ENCODE results near the gene NOX4.
"Not testable (repeated sequence)": the region's sequence is repeated elsewhere in the genome, so short reads cannot be mapped to it uniquely, and the experiment has no call there.

NOX4 gene

DNA sequence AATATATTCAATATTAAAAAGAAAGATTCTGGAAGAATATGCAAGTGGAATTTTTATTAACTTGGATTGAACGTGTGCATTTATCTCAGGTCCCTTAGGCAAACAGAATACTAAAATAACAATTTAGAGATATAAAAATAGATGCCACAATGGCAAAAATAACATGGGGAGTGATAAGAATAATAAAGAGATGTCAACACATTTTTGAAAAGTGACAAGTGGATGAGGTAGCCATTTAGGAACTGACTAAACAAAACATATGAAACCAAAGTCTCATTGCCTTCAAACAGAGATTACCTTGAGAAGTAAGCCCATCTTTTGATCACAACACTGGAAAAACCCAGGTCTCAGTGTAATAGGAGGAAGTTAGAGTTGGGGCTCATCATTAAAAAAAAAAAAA, 112.2 kb downstream of the NOX4 start:
- DNase-seq: not testable (repeated sequence)

DNA sequence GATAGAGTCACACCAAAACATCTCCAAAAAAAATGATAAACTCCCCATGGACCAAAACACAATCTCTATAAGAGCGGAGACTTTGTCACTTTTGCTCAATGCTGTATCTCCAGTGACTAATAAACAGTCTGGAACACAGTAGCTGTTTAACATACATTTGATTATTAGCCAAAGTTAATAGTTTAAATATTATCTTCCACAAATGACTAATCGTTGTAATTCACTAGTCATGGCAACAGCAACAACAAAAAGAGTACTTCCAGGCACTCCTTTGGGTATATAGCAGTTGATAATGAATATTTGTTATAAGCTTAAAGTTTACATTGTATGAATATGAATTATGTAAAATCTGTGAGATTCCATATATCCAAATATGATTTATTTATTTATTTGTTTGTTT, 121.8 kb downstream of the NOX4 start:
- not testable (repeated sequence) for DNase-seq

- not testable (repeated sequence) for DNase-seq
Observed at GRCh38 chr11:89364856-89365255, 126.3 kb downstream of the NOX4 start.

- DNase-seq: no peak
Observed at GRCh38 chr11:89361734-89362133, 129.4 kb downstream of the NOX4 start.

DNA sequence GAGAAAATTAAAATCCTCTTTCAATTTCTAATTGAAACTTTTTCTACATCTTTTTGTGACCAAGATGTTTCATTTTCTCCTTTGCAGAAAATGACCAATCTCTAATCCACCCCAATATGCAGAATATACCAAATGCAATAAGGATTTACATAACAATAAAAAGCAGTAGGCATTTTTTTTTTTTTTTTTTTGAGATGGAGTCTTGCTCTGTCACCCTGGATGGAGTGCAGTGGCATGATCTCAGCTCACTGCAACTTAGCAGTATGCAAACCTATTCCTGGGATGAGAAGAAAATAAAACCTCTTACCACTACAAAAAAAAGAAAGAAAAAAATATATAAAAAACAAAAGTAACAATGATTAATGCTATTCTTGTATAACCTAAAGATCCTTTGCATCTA, 132.0 kb downstream of the NOX4 start:
- DNase-seq: not testable (repeated sequence)

GRCh38 chr11:89358761-89359160, 132.4 kb downstream of the NOX4 start:
- DNase-seq: no peak

DNA sequence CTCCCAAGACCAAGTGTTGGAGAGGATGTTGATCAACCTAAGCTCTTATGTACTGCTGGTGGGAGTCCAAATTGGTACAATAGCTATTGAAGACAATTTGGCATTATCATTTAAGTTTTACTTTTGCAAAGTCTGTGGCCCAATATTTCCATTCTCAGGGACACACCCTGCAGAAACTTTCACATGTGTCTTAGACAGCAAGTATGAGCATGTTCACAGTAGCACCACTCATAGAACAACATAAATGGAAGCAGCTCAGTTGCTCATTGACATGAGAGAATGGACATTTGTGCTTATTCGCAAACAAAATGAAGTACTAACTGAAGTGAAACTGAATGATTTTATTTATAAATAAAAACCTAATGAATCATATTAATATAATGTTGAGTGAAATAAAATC, 135.5 kb downstream of the NOX4 start:
- no peak for DNase-seq

GRCh38 chr11:89354513-89354912, 136.7 kb downstream of the NOX4 start:
- DNase-seq: not testable (repeated sequence)

GRCh38 chr11:89347071-89347470, 144.1 kb downstream of the NOX4 start:
- no peak for DNase-seq

- no peak for DNase-seq
Observed at GRCh38 chr11:89346601-89347000, 144.6 kb downstream of the NOX4 start.

DNA sequence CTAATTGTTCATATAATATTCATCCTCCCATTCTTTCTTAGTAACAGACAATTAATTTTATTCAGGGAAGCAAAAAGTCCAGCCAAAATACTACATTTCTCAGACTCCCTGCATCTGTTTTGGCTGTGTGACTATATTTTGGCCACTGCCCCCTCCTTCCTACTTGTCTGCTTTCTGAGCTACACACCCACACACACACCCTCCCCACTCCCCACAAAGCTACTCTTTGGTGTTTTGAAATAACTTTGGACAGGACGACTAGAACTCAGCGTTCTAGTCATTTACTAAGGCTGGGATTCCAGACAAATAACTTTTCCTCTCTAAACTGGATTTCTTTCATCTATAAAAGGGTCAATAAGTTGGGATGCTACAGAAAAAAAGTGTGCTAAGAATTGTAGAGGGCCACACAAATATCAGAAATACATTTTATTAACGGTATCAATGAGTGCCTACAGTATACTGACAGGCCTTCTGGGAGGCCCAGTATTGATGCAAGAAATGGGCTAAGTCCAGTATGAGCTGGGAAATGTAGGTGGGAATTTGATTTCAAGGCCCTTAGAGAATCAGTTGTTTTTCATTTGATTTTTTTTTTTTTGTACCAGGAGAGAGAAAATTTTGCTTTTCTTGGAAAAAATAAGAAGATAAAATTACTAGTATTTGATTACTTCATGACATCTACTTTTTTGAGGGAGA, 148.1 kb downstream of the NOX4 start:
- DNase-seq: not testable (repeated sequence)

DNA sequence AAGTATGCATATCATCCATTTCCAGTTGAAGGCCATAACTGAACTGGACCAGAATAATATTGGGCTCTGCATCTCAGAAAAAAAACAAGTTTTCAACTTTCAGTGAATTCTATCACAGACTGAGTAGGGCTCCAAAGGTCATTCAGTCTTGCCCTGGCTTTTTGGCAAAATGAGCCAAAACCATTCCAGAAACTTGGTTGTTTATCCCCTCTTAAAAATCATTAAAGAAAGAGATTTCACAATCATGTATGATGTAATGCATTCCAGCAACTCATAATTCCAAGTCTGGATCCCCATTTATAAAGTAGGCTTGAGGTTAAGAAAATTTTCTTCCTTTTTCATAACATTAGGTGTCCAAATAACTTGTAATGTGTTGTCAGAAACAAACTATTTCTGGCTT, 150.7 kb downstream of the NOX4 start:
- DNase-seq: not testable (repeated sequence)

DNA sequence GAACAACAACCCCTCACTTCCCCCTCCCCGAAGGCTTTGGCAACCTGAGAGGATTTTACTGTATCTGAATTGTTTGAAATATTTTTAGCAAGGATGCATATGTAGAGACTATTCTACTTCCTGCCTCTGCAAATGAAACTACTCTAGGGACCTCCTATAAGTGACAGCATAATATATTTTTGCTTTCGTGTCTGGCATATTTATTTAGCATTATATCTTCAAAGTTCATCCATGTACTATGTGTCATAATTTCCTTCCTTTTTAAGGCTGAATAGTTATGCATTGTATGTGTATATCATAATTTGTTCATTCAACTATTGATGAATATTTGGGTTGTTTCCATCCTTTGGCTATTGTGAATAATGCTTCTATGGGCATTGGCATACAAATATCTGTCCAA, 153.1 kb downstream of the NOX4 start:
- not testable (repeated sequence) for DNase-seq

DNA sequence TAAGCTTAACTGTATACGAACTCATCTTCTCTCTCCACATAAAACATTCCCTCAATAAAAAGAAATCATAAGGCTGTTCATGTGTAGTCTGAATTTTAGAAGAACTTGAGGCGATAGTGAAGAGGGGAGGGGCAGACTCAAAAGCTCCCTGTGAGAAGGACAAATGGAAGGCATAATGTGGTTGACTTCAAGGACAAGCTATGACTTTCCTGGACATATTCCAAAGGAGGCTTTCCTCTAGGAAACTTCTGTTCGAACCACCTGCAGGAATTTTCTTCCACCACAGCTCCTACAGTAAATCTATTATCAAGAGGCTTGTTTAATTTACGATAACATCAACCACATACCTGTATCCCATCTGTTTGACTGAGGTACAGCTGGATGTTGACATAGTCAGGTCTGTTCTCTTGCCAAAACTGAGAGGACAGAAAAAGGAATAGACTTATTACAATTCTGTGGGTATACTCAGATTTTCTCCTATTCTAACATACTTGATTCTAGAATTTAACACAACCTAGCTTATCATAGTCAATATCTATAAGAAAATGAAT, 154.0 kb downstream of the NOX4 start:
- DNase-seq: not testable (repeated sequence)

DNA sequence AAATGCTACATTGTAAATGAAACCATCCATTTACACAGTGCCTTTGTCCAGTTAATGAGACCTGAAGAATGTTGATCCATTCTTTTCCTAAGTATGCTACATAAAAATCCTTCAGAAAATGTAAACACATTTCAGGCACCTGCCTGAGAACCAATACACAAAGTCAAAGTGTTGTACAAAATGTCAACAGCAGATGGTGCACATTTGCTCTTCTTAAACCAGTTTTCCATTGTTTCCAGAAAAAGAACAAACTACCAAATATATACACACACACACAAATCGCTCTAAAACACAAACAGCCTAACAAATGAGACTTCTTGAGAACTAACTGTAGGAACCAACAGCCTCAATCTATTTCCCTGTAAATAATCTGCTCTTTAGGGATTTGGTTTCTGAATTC, 157.5 kb downstream of the NOX4 start:
- DNase-seq: not testable (repeated sequence)

DNA sequence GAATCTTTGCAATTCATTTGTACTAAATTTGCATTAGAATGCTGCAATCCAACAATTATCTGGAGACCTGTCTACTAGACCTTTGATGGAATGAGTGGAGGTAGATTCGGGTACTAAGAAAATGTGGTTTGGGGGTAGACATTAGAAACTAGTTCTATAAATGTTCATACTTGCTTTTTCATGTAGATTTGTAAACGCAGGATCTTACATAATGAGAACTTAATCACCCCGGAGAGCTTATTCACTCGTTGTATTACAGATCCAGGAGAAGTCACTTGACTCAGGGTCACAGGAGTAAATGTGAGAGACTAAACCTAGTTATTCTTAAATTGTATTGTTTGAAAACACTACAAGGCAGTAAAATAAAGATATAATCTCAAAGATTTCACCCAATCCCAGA, 159.2 kb downstream of the NOX4 start:
- not testable (repeated sequence) for DNase-seq

DNA sequence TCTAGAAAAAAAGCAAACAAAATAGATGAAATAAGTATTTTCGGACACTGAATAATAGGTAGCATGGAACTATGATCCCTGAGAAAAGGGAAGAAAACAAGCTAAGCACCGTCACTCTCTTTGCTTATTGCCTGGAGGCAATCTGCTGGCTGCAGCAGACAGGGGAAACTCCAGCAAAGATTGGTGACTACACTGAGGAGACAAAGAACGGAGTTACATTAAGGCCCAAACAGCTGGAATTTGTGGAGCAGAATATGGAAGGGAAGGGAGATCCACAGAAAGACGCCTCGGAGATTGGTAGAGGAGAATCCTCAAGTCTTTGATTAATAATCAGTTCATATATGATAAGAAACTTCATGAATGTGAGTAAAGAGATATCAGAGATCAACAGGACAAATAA, 163.3 kb downstream of the NOX4 start:
- DNase-seq: no peak

DNA sequence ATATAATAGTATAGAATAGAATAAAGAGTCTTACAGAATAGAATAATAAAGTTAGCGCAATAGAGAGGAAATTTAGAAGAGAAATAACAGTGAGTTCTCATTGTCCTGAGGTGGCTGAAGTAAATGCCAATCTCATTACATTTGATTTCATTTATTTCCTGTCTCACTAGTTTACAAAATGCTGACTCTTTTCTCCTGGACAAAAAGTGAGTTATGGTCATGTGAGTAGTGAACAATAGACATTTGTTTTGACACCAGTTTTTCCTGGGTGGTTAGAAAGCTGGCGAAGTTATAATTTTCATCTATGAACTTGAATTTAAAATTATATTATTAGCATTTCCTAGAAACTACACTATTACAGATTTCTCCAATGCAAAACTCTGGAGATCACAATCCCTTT, 169.8 kb downstream of the NOX4 start:
- DNase-seq: no peak

DNA sequence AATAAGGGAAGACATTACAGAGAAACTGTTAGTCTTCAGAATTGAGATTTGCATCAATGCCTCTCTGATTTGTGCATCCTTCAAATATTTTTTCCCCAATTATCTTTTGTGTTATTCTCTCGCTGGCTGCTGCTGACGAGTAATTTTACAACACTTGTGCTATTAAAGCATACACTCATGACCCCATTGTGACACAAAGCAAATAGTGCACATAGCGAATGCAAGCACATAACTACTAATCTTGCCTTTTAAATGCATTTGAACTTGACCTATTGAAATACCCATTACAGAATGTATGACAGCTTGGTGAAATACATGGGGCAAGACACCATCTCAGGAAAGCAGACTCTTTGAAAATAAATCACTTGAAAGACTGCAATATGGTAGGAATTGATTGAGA, 180.6 kb downstream of the NOX4 start:
- DNase-seq: not testable (repeated sequence)

GRCh38 chr11:89309321-89309985, 181.7 kb downstream of the NOX4 start:
- DNase-seq: not testable (repeated sequence)

GRCh38 chr11:89308272-89308671, 182.9 kb downstream of the NOX4 start:
- not testable (repeated sequence) for DNase-seq

DNA sequence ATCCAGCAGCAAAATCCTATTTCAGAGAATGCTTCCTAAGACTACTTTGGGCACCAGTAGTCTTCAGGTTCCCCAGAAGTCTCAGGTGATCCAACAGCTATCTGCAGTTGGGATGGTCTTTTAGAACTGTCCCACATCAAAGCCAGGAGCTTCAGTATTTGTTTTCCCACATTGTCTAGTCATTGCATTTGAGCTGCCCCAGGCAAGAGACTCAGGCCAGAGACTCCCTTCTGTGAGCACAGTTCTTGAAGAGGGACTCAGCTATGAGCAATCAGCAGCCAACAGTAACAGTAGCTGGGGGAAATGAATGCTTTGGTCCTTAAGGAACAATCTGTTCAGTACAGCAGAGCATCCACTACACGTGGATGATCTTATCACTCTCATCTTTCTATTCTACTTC, 188.1 kb downstream of the NOX4 start:
- not testable (repeated sequence) for DNase-seq

DNA sequence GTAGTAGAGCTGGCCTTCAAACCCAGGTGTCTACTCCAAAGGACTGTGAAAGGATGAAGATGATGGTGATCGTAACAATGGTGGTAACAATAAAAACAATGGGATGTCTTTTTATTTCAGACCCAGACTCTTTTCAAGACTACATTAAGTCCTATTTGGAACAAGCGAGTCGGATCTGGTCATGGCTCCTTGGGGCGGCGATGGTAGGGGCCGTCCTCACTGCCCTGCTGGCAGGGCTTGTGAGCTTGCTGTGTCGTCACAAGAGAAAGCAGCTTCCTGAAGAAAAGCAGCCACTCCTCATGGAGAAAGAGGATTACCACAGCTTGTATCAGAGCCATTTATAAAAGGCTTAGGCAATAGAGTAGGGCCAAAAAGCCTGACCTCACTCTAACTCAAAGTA, 196.2 kb downstream of the NOX4 start:
- not testable (repeated sequence) for DNase-seq

DNA sequence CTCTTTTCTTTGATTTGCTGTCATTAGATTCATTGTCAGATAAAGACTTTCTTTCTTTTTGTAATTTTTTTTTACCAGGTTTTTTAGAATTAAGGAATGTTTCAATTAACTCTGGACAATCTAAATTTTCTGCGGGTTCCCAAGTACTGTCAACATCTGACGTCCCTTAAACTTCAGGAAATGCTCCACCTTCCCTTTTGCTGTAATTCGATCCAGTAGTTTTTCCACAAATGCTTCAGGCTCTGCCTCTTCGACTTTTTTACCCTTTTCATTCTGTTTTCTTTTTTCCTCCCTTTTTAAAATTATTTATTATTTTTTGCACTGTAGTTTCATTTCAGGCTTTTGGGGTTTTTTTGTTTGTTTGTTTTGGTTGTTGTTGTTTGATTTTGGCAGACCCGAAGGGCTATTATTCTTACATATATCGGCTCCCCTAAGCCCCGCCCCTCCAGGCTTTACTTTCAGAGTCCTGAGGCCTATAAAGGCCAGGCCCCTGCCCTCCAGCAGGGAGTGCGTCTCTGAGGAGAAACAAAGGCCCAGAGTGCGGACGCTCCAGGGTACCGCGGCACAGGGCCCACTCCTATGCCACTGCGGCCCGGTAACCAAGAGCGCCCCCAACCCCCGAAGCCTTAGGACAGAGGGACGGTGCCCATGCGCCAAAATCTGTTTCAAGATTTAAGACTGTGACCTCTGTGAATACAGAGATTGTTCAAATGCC, 197.1 kb downstream of the NOX4 start:
- no peak for DNase-seq

Measured in NCI-H1092 treated with DMSO at 0.1 percent for 48 hours (cell line).